Activated naive CD4-positive, alpha-beta T cell treated with anti-CD3 and anti-CD28 coated beads, Interleukin-2, amount 10 ng/mL, durations not matched to agents 7 days and 5 days (primary cell): ENCODE results near the gene GNAT1.
"Not testable (repeated sequence)": the region's sequence is repeated elsewhere in the genome, so short reads cannot be mapped to it uniquely, and the experiment has no call there.

Source experiments
- CTCF ChIA-PET: fragments of 350-600 bp; sonication (Branson Sonifier 250); formaldehyde crosslinking; loops from one replicate; lab custom pipeline; 2021; ENCODE audit warnings: antibody characterized with exemption; lab: Charles Lee
- DNase-seq: peaks from one replicate; pipeline ENCODE4 v3.0.0-alpha.2; 2020
- H3K27ac Mint-ChIP-seq: one replicate; pipeline ENCODE4 v1.8.0; 2021; ENCODE audit warnings: mild to moderate bottlenecking, moderate library complexity, mixed read lengths
- H3K27me3 Mint-ChIP-seq: one replicate; pipeline ENCODE4 v1.8.0; 2021; ENCODE audit warnings: mild to moderate bottlenecking, mixed read lengths
- H3K36me3 Mint-ChIP-seq: one replicate; pipeline ENCODE4 v1.8.0; 2021; ENCODE audit warnings: mixed read lengths
- H3K4me1 Mint-ChIP-seq: one replicate; pipeline ENCODE4 v1.8.0; 2021; ENCODE audit warnings: mixed read lengths
- H3K4me3 Mint-ChIP-seq: one replicate; pipeline ENCODE4 v1.8.0; 2021; ENCODE audit warnings: mild to moderate bottlenecking, moderate library complexity, mixed read lengths
- H3K9me3 Mint-ChIP-seq: one replicate; pipeline ENCODE4 v1.8.0; 2021; ENCODE audit warnings: mixed read lengths

GNAT1 gene

DNA sequence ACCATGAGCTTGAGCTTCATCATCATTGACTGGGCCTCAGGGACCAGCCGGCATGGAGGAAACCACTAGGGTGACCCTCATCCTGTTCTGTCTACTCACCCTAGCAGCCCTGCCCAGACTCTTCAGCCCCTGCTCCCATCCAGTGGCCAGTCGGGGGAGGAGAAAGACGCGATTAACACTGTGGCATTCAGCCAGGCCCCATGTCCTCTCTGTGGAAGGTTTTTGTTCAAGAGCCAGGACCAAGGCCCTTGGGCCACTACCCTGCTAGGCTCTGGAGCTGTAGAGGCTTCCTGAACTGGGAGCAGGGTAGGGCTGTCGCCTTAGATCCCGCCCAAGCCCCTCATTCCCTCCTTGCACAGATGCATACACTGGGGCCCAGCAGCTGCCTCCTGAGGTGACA is 28.7 kb downstream of the GNAT1 start:
- Mint-ChIP-seq H3K4me1 (peaks cover 7% of the 10 kb centered on the region), H3K4me3 (no peak overlapping the region), H3K9me3 (no peaks in the 10 kb centered on the region), H3K27ac (no peak overlapping the region), H3K27me3 (peaks cover 25% of the 10 kb centered on the region), H3K36me3 (no peaks in the 10 kb centered on the region)
- CTCF ChIA-PET: interaction anchor here (0.9 to 12.9 kb wide), 5 partner anchors 10 to 98 kb away, joined by 3 to 202 read pairs (median 4); partner anchors contain the start of gene GNAT1
- DNase-seq: no peak

DNA sequence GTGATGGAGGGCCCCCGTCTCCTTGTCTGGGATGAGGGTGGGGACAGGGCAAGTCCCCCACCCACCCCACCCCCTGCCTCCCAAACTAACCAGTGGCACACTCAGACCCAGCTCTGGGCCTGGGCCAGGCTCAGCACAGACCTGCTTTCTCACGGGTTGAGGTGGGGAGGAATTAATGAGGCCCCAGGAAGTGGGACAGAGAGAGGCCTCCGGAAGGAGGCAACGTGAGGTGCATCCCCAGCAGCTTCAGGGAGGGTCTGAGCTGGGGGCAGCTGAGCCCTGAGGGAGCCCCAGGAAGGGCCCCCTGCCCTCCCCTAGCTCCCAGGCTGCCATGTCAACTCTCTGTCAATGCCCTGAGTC is 29.6 kb downstream of the GNAT1 start:
- Mint-ChIP-seq H3K9me3 (no peaks in the 10 kb centered on the region), H3K4me3 (no peak overlapping the region), H3K36me3 (no peaks in the 10 kb centered on the region), H3K27me3 (peaks cover 34% of the 10 kb centered on the region), H3K27ac (no peak overlapping the region), H3K4me1 (peaks cover 14% of the 10 kb centered on the region)
- CTCF ChIA-PET: interaction anchor here (0.8 to 12.9 kb wide), 6 partner anchors 13 to 98 kb away, joined by 3 to 202 read pairs (median 4); partner anchors contain the start of gene GNAT1
- DNase-seq: no peak

DNA sequence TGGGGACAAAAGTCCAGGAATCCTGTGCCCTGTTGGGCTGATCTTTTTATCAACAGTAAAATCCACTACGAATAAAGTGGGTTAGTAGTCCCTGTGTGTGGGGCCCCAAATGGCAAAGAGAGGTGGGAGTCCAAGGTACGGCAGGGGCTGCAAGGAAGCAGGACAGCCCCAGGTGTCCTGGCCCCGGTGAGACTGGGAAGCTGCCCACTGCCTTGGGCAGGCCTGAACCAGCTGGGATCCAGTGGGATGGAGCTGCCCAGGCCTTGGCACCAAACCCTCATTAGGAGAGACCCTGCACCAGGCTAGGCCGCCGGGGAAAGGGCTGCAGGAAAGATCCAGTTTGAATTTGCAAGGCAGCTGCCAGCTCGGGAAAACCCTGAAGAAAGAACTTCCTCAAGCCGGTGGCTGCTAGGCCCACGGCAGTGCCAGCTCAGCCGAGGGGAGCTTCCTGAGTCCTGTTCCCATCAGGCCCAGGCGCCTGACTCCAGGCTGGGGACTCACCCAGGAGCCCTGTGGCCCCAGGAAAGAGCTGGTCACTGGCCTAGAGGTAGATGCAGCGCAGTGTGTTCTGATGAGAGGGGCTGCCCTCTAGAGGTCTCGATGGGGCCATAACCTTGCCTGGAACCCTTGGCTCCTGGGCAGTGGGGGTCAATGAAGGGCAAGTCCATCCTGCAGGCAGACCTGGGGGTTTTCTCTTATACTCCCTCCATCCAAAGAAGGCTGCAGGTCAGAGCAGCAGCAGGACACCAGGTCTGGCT is 30.2 kb downstream of the GNAT1 start:
- peaks cover 17% of the 10 kb centered on the region for H3K4me1 Mint-ChIP-seq
- H3K36me3 Mint-ChIP-seq: no peaks in the 10 kb centered on the region
- no peak for DNase-seq
- H3K27me3 Mint-ChIP-seq: peaks cover 32% of the 10 kb centered on the region
- no peaks in the 10 kb centered on the region for H3K9me3 Mint-ChIP-seq
- H3K4me3 Mint-ChIP-seq: no peak overlapping the region
- H3K27ac Mint-ChIP-seq: no peak overlapping the region
- CTCF ChIA-PET: interaction anchor here (0.8 to 12.9 kb wide), 5 partner anchors 19 to 99 kb away, joined by 3 to 202 read pairs (median 3); partner anchors contain the start of gene GNAT1

DNA sequence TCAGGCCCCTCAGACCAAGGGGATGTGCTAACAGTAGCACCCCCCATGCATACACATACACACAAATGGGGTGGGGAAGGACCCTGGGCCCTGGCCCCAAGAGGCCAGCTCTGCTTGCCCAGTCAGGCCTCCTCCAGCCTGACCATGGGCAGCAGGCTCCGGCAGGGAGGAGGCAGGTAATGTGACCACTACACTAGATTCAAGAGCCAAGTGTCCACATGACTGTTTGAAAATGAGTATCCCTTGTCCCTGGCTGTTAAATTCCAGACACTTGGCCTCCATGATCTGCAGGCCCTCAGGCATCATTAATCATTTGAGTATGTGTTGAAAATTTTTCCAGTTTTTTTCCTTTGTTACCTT is 30.7 kb downstream of the GNAT1 start:
- CTCF ChIA-PET: interaction anchor here (0.7 to 12.9 kb wide), 3 partner anchors 28 to 100 kb away, joined by 3 to 202 read pairs (median 4); partner anchors contain the start of gene GNAT1
- no peak for DNase-seq
- Mint-ChIP-seq H3K27me3 (peaks cover 30% of the 10 kb centered on the region), H3K4me1 (peaks cover 21% of the 10 kb centered on the region), H3K27ac (no peak overlapping the region), H3K36me3 (no peaks in the 10 kb centered on the region), H3K9me3 (no peaks in the 10 kb centered on the region), H3K4me3 (no peak overlapping the region)

DNA sequence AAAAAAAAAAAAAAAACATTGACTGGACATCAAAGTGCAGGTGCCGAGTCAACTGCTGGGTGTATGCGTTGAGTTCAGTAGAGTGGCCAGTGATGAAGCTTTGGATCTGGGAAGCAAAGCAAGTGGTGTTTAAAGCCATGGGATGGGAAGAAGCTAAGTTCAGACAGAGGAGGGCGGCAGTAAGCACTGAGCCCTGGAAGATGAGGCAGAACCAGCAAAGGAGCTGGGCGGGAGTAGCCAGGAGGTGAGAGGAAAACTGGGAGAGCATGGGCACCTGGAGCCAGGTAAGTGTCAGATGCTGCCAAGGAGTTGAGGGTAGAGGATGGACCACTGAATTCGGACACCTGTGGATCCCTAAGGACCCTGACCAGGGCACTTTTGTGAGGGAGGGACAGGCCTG is 33.2 kb downstream of the GNAT1 start:
- no peaks in the 10 kb centered on the region for H3K36me3 Mint-ChIP-seq
- no peak for DNase-seq
- no peak overlapping the region for H3K27ac Mint-ChIP-seq
- no peak overlapping the region for H3K4me3 Mint-ChIP-seq
- peaks cover 25% of the 10 kb centered on the region for H3K27me3 Mint-ChIP-seq
- CTCF ChIA-PET: interaction anchor here (1.4 to 12.9 kb wide), 5 partner anchors 19 to 104 kb away, joined by 5 to 202 read pairs (median 23); partner anchors contain the start of gene GNAT1
- no peaks in the 10 kb centered on the region for H3K9me3 Mint-ChIP-seq
- H3K4me1 Mint-ChIP-seq: peaks cover 41% of the 10 kb centered on the region

DNA sequence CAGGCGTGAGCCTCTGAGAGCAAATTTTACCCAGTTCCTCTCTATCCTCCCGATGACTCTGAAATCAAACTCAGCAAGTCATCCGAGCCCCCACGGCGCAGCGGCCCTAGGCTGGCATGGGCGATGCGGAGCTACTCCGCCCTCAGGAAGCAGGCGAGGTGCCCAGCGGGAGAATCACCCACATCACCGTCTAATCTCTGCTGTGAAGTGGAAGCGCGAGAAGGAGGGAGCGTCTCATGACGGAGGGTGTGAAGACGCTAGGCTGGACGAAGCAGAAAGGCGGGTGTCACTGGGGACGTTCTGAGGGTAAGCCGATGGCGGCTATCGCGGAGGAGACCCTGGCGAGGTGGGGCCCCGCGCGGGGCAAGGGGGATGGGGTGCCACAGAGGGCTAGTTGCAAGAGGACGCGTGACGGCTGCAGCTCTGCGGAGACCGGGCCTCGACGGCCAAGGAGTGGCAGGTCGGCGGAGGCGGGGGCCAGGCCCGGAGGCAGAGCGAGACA is 35.5 kb downstream of the GNAT1 start:
- Mint-ChIP-seq H3K4me3 (peak overlapping the region; percentile 90), H3K36me3 (peaks cover 2% of the 10 kb centered on the region), H3K27me3 (peaks cover 25% of the 10 kb centered on the region), H3K27ac (peak overlapping the region; percentile 87), H3K4me1 (peaks cover 42% of the 10 kb centered on the region), H3K9me3 (no peaks in the 10 kb centered on the region)
- CTCF ChIA-PET: interaction anchor here (0.7 to 12.9 kb wide), 15 partner anchors 9 to 106 kb away, joined by 3 to 202 read pairs (median 11); partner anchors contain the start of genes GNAI2, GNAT1, LSMEM2 and SEMA3B
- no peak for DNase-seq

DNA sequence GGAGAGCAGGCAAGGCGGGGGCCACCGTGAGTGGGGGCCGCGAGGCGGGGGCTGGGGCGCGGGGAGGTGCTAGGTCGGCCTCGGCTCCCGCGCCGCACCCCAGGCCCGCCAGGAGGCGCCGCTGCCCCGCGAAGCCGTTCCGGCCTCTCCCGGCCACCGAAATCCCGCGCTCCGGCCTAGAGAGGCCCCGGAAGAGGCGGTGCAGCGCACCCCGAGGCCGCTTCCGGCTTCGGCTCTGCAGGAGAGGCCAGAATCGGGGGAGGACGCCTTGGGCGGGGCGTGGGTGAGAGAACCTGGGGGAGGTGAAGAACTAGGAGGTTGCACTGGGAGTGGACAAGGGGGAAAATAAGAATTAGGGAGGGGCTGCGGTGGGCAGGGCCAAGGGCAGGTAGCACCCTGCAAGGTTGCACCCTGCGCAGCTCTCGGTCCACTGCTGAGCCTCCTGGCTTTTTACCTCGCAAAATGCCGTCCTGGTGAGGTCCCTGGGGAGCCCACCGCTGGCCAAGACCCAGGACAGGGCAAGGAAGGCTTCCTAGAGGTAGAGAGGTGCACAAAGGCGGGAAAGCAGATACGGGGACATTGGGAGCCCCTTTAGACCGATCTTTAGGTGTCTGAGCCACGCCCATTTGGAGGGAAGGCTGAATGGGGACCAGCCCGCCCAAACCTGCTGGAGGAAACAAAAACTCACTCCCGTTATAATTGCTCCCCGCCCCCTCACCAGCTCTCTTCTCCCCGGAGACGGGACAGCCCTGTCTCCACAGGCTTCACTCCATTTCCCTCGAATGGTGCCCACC is 36.2 kb downstream of the GNAT1 start:
- CTCF ChIA-PET: interaction anchor here (0.6 to 12.9 kb wide), 13 partner anchors 8 to 97 kb away, joined by 3 to 202 read pairs (median 9); partner anchors contain the start of genes GNAI2, GNAT1 and SEMA3B
- peaks cover 25% of the 10 kb centered on the region for H3K27me3 Mint-ChIP-seq
- peak; percentile 94 for DNase-seq
- peaks cover 2% of the 10 kb centered on the region for H3K36me3 Mint-ChIP-seq
- H3K27ac Mint-ChIP-seq: peak overlapping the region; percentile 91
- peak overlapping the region; percentile 90 for H3K4me3 Mint-ChIP-seq
- no peaks in the 10 kb centered on the region for H3K9me3 Mint-ChIP-seq
- peaks cover 42% of the 10 kb centered on the region for H3K4me1 Mint-ChIP-seq

DNA sequence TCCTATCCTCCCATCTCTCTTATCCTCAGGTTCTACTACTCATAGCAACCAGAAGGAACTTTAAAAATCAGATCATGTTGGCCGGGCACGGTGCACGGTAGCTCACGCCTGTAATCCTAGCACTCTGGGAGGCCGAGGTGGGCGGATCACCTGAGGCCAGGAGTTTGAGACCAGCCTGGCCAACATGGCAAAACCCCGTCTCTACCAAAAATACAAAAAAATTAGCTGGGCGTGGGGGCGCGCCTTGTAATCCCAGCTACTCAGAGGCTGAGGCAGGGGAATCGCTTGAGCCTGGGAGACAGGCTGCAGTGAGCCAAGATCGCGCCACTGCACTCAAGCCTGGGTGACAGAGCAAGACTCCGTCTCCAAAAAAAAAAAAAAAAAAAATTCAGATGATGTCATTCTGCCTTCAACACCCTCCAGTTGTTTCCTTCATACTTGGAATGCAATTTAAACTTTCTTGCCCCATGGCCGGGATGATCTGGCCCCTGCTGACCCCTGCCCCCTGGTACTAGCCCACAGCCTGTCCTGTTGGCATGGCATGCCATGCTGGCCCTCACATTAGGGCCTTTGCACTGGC is 36.9 kb downstream of the GNAT1 start:
- Mint-ChIP-seq H3K4me3 (peak overlapping the region; percentile 90), H3K27ac (peak overlapping the region; percentile 91), H3K27me3 (peaks cover 28% of the 10 kb centered on the region), H3K4me1 (peaks cover 44% of the 10 kb centered on the region)
- H3K36me3 Mint-ChIP-seq, DNase-seq, H3K9me3 Mint-ChIP-seq: not testable (repeated sequence)
- CTCF ChIA-PET: interaction anchor here (0.6 to 12.9 kb wide), 10 partner anchors 8 to 92 kb away, joined by 3 to 202 read pairs (median 20); partner anchors contain the start of genes GNAI2, GNAT1 and SEMA3B

DNA sequence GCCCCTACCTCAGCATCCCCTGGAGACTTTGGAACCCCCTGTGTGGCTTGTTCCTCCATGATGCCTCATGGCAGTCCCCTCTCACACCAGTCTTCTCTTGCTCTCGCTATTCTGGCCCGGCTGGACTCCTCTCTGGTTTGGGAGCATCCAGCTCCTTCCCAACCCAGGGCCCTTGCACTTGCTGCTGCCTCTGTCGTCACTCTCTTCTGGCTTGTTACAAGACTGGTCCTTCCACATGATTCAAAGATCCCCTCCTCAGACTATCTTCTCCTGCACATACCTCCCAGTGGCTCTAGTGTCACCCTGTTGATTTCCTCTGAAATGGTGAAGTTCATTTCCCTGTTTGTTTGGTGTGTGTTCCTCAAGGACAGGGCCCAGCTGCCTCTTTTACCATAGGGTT is 38.1 kb downstream of the GNAT1 start:
- Mint-ChIP-seq H3K27ac (peak overlapping the region; percentile 1), H3K9me3 (no peaks in the 10 kb centered on the region), H3K4me1 (peaks cover 50% of the 10 kb centered on the region), H3K36me3 (peaks cover 2% of the 10 kb centered on the region), H3K4me3 (peak overlapping the region; percentile 24), H3K27me3 (peaks cover 21% of the 10 kb centered on the region)
- DNase-seq: no peak
- CTCF ChIA-PET: interaction anchor here (0.9 to 12.9 kb wide), 7 partner anchors 14 to 46 kb away, joined by 4 to 202 read pairs (median 24); partner anchors contain the start of genes GNAT1 and SEMA3B

DNA sequence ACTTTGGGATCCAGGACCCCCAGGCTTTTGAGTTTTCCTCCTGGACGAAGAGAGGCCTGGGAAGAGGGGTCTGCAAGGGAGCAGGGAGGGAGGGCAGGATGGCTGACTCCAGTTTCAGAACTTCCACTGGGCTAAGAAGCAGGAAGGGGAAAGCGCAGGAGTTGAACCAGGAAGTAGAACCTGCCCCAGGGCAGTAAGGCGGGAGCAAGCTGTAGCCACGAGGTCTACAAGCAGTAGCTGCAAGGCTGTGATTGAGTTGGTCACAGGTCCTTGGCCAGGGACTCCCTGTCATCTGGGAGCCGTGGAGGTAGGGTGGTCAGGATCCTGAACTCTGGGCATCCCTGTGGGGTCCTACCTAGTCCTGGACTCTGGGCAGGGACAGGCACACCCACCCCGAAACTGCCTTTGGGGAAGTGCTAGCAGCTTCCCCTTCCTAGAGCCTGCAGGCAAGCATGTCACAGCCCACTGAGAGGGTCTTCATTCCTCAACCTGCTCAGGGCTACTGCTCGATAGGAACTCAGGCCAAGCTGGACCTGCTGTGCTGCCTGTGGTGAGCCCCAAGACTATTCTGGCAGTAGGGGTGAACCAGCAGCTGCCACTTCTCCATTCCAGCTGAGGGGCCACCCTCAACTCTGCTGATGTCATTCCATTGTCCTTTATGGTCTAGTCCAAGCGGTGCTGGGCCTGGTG is 38.8 kb downstream of the GNAT1 start:
- H3K27me3 Mint-ChIP-seq: peaks cover 13% of the 10 kb centered on the region
- H3K9me3 Mint-ChIP-seq: no peaks in the 10 kb centered on the region
- H3K27ac Mint-ChIP-seq: no peak overlapping the region
- CTCF ChIA-PET: interaction anchor here (1.2 to 8.2 kb wide), 2 partner anchors 18 to 37 kb away, joined by 3 to 112 read pairs; no protein-coding TSS in a partner anchor
- H3K4me1 Mint-ChIP-seq: peaks cover 52% of the 10 kb centered on the region
- no peak for DNase-seq
- peaks cover 2% of the 10 kb centered on the region for H3K36me3 Mint-ChIP-seq
- no peak overlapping the region for H3K4me3 Mint-ChIP-seq

DNA sequence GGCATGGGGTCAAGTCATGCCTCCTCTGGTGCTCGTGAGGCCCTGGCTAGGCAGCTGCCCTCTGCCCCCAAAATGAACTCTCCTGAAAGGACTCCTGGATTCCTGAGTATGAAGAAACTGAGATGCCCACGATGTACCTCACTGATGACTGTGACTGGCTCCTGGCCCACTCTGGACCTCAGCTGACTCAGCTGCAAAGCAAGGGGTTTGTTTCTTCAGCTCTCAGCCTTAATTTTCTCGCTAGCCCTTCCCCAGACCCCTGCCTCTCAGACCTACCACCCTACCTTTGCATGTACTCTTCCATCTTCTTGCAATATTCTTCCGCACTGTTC is 39.4 kb downstream of the GNAT1 start:
- H3K9me3 Mint-ChIP-seq: no peaks in the 10 kb centered on the region
- H3K4me3 Mint-ChIP-seq: no peak overlapping the region
- H3K36me3 Mint-ChIP-seq: peaks cover 2% of the 10 kb centered on the region
- peaks cover 54% of the 10 kb centered on the region for H3K4me1 Mint-ChIP-seq
- no peak overlapping the region for H3K27ac Mint-ChIP-seq
- no peak for DNase-seq
- peaks cover 8% of the 10 kb centered on the region for H3K27me3 Mint-ChIP-seq
- CTCF ChIA-PET: interaction anchor here (1.2 to 8.2 kb wide), 2 partner anchors 18 to 37 kb away, joined by 3 to 112 read pairs; no protein-coding TSS in a partner anchor

DNA sequence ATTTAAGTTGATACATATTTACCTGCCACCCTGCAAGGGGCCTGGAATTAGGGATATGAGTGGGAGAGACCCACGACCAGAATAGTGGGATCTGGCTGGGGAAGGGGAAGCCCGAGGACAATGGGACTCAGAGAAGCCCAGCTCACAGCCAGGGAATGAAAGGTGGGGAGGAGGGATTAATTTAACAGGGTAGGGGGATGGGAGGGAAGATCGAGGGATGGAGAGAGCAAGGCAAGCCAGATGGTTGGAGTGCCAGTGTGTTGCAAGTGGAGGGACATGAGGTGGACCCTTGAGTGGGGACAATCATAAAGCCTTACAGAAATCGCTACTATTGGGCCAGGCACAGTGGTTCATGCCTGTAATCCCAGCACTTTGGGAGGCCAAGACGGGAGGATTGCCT is 40.2 kb downstream of the GNAT1 start:
- peaks cover 4% of the 10 kb centered on the region for H3K36me3 Mint-ChIP-seq
- no peak overlapping the region for H3K4me3 Mint-ChIP-seq
- H3K27ac Mint-ChIP-seq: no peak overlapping the region
- CTCF ChIA-PET: interaction anchor here (0.8 to 8.2 kb wide), 2 partner anchors 12 to 17 kb away, joined by 3 to 112 read pairs; no protein-coding TSS in a partner anchor
- peaks cover 3% of the 10 kb centered on the region for H3K27me3 Mint-ChIP-seq
- no peaks in the 10 kb centered on the region for H3K9me3 Mint-ChIP-seq
- no peak for DNase-seq
- peaks cover 50% of the 10 kb centered on the region for H3K4me1 Mint-ChIP-seq

DNA sequence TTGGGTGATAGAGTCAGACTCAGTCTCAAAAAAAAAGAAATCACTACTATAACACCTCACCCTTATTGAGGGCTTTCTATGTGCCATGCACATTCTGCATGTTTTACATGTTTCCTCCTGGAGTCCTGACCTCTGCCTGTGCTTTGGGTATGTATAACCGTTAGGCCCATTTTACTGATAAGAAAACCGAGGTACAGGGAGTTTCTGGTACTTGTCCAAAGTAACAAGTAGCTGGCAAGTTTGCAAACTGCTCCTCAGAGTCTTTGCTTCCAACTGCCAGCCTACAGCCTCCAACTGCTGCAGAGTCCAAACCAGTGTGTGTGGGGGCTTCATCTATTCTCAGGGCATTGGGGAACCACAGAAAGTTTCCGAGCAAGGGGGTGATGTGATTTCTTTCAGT is 40.9 kb downstream of the GNAT1 start:
- H3K9me3 Mint-ChIP-seq: no peaks in the 10 kb centered on the region
- CTCF ChIA-PET: interaction anchor here (0.8 to 2.0 kb wide), 2 partner anchors 11 to 24 kb away, joined by 3 to 7 read pairs; no protein-coding TSS in a partner anchor
- peaks cover 3% of the 10 kb centered on the region for H3K27me3 Mint-ChIP-seq
- peaks cover 10% of the 10 kb centered on the region for H3K36me3 Mint-ChIP-seq
- no peak overlapping the region for H3K27ac Mint-ChIP-seq
- H3K4me3 Mint-ChIP-seq: no peak overlapping the region
- peaks cover 45% of the 10 kb centered on the region for H3K4me1 Mint-ChIP-seq
- DNase-seq: no peak
